ENCODE data around the gene SYT5. TPM values are rescaled to one million over a fixed set of nuclear protein-coding genes. Genes with fewer than 3 reads are reported as not detected.
A peak's percentile ranks its signal among the peaks of the same experiment; 100 is the strongest.
"Not testable (repeated sequence)": the region's sequence is repeated elsewhere in the genome, so short reads cannot be mapped to it uniquely, and the experiment has no call there.

The SYT5 gene
- 1 to 10 TPM in 1 of 2 donors, under 1 TPM in 1; 0.64 to 1.9 TPM for total RNA-seq
- long read RNA-seq: 0 reads

- DNase-seq (peak in 1 of 2 donors; percentile 71), ATAC-seq (peak; percentile 84)
- intact Hi-C loops (cut with DNase I, micrococcal nuclease): no loop called here
These were observed at the start of gene SYT5 for GRCh38 chr19:55179606-55180484. SYT5 (minus strand) TSS chr19:55180289; CDS start chr19:55179041, 1,248 bp downstream.

DNA sequence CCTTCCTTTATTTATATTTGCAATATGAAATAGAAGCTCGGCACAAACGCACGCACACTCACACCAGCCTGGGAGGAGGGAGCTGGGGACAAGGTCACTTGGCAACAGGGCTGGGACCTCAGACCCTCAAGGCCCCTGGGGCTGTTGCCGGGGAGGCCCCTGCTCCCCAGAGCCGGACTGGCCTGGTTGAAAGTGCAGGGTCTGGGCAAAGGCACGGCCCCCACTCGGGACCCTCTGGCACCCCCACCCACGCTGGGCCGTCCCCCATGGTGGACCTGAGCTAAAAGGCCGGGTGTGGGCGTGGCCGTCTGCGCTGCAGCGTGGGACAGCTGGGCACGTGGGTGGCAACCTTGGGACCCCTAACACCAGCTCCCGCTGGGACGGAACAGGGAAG, 49.7 kb upstream of the SYT5 start:
- intact Hi-C loops (cut with DNase I, micrococcal nuclease): no loop called here
- ATAC-seq: no peak
- DNase-seq: no peak

DNA sequence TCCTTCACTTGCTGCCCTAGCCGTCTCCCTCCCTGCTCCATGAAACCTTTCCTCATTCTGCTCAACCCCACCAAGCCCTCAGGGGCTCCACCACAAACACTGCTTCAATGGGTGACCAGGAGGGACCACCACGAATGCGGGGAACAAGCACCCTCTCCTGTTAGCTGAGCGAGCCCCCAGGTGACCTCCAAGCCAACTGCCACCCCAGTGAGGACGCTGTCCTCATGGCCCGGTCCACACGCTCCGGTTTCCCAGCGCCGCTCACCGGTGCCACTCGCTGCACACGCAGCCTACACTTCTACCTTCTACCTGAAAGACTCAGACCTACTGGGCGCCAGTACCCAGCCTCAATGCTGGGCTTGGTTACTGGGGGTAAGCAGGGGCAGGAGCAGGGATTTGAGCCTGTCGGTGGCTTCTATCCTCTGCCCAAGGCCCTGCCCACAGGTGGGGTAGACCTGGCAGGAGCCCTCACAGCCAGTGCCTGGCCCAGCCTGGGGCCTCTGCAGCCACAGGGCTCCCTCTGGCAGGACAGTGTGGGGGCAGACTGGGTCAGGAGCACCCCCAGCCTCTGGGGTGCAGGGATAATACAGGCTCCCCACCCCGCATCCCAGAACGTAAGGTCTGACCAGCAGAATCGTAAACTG, 49.2 kb upstream of the SYT5 start:
- ATAC-seq (no peak), DNase-seq (no peak)
- intact Hi-C loops (cut with DNase I, micrococcal nuclease): no loop called here

- ATAC-seq (peak; percentile 66), DNase-seq (no peak)
- intact Hi-C loops (cut with DNase I, micrococcal nuclease): no loop called here
These were observed 48.4 kb upstream of the SYT5 start, which contains the start of gene TMEM86B for GRCh38 chr19:55228403-55229031. TMEM86B (minus strand) TSS chr19:55228763; CDS start chr19:55228741, 22 bp downstream.

DNA sequence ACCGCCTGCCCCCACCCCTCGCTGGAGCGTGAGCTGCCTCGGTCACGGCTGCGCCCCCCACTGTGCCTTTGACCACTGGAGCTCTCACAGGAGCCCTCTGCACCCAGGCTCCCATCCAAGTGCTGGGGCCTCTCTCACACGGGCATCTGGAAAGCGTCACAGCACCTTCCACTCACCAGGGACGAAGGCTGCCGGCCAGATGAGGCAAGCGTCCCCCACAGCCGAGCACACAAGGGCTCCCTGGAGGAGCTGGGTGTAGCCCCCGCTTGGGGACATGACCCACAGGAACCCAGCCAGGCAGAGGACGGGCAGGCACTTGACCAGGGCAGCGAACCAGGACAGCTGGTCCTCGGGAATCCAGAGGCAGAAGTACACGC, 47.9 kb upstream of the SYT5 start:
- DNase-seq (no peak), ATAC-seq (no peak)
- intact Hi-C loops (cut with DNase I, micrococcal nuclease): no loop called here

DNA sequence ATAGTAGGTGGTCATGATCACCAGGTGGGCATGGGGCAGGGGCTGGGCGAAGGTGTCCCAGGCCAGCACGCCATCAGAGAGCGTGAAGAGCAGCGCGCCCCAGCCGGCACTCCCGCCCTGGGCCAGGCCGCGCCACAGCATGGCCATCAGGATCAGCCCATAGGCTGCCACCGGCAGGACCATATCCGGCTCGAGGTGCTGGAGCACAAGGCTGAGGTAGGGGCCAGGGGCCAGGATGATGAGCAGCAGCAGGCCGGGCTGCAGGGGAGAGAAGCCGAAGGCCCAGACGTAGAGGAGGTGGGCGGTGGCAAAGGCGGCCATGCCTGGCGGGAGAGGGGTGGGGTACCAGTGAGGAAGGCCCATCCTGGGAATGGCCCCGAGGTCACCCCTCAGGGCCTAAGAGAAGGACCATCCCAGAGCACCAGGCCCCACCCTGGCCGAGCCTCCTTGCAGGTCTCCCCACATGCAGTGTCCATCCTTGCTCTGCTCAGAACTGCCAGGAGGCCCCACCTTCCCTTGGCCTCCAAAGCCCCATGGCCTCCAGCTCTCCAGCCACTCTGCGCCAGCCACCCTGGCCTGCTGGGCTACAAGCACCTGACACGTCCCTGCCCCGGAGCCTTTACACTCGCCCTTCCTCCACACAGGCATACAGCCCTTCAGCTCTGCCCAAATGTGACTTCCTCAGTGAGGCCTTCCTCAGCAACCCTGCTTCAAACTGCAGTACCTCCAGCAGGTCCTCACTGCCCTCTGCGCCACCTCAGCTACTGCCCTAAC, 47.3 kb upstream of the SYT5 start:
- ATAC-seq (no peak), DNase-seq (no peak)
- intact Hi-C loops (cut with DNase I, micrococcal nuclease): no loop called here

- intact Hi-C loops (cut with DNase I, micrococcal nuclease): no loop called here
- DNase-seq (no peak), ATAC-seq (no peak)
These were observed 46.7 kb upstream of the SYT5 start for GRCh38 chr19:55226788-55227187.

GRCh38 chr19:55226273-55226672, 46.2 kb upstream of the SYT5 start:
- ATAC-seq (no peak), DNase-seq (no peak)
- intact Hi-C loops (cut with DNase I, micrococcal nuclease): no loop called here

DNA sequence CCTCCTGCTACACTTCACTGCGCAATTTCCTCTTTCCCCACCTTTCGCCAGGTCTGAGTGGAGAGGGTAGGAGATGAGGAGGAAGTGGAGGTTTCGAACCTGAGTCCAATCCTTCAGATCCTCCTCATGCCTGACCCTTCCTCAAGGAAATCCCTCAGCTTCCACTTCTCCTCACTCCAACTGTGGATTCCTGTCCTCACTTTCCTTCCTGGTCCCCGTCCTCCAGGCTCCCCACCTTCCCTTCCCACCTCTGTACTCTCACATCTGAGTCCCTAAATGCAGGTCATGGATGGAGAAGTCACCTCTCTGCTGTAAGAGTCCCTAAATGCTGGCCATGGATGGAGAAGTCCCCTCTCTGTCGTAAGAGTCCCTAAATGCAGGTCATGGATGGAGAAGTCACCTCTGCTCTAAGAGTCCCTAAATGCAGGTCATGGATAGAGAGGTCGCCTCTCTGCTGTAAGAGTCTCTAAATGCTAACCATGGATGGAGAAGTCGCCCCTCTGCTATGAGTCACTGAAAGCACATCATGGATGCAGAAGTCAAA, 45.4 kb upstream of the SYT5 start:
- no peak for ATAC-seq
- no peak for DNase-seq
- intact Hi-C loops (cut with DNase I, micrococcal nuclease): no loop called here

DNA sequence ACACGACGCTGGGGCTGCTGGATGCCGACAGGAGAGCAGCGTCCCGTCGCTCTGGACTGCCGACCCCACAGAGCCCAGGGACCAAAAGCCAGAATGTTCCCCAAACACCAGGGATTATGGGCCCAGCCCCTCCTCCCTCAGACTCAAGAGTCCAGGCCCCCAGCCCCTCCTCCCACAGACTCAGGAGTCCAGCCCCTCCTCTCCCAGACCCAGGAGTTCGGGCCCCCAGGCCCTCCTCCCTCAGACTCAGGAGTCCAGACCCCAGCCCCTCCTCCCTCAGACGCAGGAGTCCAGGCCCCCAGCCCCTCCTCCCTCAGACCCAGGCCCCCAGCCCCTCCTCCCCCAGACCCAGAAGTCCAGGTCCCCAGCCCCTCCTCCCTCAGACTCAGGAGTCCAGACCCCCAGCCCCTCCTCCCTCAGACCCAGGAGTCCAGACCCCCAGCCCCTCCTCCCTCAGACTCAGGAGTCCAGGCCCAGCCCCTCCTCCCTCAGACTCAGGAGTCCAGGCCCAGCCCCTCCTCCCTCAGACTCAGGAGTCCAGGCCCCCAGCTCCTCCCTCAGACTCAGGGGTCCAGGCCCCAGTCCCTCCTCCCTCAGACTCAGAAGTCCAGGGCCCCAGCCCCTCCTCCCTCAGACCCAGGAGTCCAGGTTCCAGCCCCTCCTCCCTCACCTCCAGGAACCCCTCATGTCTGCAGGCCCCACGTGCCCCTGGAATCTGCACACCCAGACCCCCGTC, 44.8 kb upstream of the SYT5 start:
- intact Hi-C loops (cut with DNase I, micrococcal nuclease); DNase-seq; ATAC-seq: not testable (repeated sequence)

GRCh38 chr19:55224038-55224665, 44.1 kb upstream of the SYT5 start:
- intact Hi-C loops (cut with DNase I, micrococcal nuclease): no loop called here
- no peak for DNase-seq
- ATAC-seq: no peak

GRCh38 chr19:55223291-55224037, 43.4 kb upstream of the SYT5 start:
- DNase-seq (no peak), ATAC-seq (peak; percentile 14)
- intact Hi-C loops (cut with DNase I, micrococcal nuclease): no loop called here

GRCh38 chr19:55220525-55220924, 40.4 kb upstream of the SYT5 start:
- DNase-seq (no peak), ATAC-seq (no peak)
- intact Hi-C loops (cut with DNase I, micrococcal nuclease): no loop called here

DNA sequence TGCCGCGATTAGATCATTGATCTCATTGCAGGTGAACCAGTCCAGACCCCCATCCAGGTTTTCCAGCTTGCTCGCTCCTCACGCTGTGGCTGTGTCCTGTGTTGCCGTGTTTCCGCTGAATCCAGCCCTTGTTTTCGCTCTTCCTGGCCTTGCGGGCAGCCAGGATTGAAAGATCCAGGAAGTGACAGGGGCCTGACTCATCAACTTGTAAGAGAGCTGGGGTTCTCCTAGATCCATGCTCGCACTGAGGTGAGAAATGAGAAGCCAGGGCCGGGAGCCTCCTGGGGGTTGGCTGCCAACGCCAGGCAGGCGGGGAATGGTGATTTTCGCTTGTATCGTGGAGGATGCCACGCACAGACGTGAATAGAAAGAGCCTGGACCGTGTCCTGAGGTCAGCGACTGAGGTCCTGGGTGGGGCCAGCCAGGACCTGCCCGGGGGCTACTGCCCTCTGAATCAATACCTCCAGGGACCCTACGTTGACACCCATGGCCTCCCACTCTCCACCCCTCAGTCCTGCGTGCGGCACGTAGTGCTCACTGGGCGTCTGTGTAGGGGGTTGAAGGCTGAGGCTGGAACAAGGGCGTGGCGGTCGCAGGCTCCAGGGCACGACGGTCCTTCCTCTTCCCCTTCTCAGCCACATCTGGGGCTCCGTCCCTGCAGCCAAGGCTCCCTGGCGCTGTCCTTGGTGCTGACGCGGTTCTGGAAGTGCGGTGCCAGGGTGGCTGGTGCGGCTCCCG, 36.5 kb upstream of the SYT5 start:
- intact Hi-C loops (cut with DNase I, micrococcal nuclease): no loop called here
- DNase-seq (peak; percentile 86 to 89), ATAC-seq (peak; percentile 90)

GRCh38 chr19:55213547-55213946, 33.5 kb upstream of the SYT5 start:
- no peak for ATAC-seq
- no peak for DNase-seq
- intact Hi-C loops (cut with DNase I, micrococcal nuclease): no loop called here

DNA sequence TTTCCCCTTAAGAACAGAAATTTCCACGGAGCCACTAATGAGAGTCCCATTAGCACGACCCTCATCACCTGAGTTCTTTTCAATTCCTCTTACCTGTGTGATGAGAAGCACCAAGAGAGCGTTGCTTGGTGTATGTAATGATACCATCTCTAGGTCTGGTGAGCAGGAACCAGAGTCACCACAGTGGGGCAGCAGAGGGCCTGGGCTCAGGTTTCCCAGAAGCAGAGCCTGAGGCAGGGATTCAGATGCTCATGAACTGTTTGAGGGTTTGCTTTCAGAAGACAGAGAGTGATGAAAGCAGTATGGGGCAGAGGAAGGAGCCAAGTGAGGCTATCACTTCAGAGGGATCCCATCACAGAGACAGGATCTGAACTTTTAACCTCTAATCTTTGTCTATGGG, 32.4 kb upstream of the SYT5 start:
- DNase-seq (peak in 1 of 2 donors; percentile 80), ATAC-seq (peak; percentile 27)
- intact Hi-C loops (cut with DNase I, micrococcal nuclease): no loop called here
